ENCODE results near the gene CACNA2D1.

CACNA2D1 gene

DNA sequence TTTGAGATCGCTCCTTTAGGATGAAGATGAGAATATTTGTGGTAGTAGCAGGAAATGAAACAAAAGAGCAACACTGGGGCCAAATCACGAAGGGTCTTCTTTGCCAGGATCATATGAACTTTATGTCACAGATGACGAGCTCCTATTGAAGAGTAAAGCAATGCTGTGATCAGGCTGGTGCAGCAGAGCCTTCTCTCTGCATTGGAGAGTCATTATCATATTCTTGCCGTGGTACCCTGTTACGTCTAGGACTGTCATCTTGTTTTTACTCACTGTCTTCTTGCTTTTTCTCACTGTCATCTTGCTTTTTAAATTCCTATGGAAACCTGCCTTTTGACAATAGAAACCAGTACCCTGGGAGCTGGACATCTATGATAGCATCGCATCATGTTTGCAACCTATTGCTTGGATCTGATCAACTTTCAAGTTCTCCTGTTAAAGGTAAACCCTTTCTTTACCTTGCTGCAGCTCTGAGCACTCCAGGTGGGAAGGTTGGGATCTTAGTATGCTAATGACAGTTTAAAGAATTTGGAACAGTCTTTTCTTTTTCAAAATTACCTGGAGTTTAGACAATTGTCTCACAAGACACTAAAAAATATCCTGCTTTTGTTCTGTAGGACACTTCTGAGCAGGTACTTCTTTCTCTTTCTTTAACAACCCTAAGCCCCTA lies 27.9 kb upstream of the CACNA2D1 start:
- no peak for TF ChIP-seq POLR2AphosphoS5 (IDR thresholded peaks at IDR 0.05; ENCODE audit: low read depth, low read length)
- no peak for TF ChIP-seq FOXP2 (optimal IDR thresholded peaks at IDR 0.05; ENCODE audit: borderline replicate concordance, extremely low read depth, extremely low read length, insufficient read depth)
- no peak for TF ChIP-seq SIN3A (IDR thresholded peaks at IDR 0.05; ENCODE audit: borderline replicate concordance, insufficient read depth, low read length)
- no peak for TF ChIP-seq TAF1 (IDR thresholded peaks at IDR 0.05; ENCODE audit: borderline replicate concordance, insufficient read depth, low read length)
- TF ChIP-seq, protein P1, sequence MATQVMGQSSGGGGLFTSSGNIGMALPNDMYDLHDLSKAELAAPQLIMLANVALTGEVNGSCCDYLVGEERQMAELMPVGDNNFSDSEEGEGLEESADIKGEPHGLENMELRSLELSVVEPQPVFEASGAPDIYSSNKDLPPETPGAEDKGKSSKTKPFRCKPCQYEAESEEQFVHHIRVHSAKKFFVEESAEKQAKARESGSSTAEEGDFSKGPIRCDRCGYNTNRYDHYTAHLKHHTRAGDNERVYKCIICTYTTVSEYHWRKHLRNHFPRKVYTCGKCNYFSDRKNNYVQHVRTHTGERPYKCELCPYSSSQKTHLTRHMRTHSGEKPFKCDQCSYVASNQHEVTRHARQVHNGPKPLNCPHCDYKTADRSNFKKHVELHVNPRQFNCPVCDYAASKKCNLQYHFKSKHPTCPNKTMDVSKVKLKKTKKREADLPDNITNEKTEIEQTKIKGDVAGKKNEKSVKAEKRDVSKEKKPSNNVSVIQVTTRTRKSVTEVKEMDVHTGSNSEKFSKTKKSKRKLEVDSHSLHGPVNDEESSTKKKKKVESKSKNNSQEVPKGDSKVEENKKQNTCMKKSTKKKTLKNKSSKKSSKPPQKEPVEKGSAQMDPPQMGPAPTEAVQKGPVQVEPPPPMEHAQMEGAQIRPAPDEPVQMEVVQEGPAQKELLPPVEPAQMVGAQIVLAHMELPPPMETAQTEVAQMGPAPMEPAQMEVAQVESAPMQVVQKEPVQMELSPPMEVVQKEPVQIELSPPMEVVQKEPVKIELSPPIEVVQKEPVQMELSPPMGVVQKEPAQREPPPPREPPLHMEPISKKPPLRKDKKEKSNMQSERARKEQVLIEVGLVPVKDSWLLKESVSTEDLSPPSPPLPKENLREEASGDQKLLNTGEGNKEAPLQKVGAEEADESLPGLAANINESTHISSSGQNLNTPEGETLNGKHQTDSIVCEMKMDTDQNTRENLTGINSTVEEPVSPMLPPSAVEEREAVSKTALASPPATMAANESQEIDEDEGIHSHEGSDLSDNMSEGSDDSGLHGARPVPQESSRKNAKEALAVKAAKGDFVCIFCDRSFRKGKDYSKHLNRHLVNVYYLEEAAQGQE (IDR thresholded peaks at IDR 0.05; ENCODE audit: insufficient read depth in 1 of 2, low read depth in 2 of 2, low read length in 2 of 2): no peak

DNA sequence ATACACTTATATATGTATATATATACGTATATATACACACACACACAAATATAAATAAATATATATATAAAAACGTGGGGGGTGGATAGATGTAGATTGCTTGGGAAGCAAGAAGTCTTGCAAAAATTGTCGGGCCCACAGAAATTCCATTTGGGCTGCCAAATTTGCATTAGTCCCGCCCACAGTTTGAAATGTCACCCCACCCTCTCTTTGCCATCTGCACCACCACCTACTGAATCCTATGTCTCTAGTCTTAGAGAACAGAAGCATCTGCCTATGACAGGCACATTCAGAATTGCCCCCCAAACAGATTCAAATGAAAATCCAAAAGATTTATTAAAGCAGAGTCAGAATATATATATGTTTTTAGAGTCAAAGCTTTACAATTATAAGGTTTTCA lies 25.6 kb upstream of the CACNA2D1 start:
- TF ChIP-seq SIN3A (IDR thresholded peaks at IDR 0.05; ENCODE audit: borderline replicate concordance, insufficient read depth, low read length) (no peak), FOXP2 (optimal IDR thresholded peaks at IDR 0.05; ENCODE audit: borderline replicate concordance, extremely low read depth, extremely low read length, insufficient read depth) (no peak), TAF1 (IDR thresholded peaks at IDR 0.05; ENCODE audit: borderline replicate concordance, insufficient read depth, low read length) (no peak), POLR2AphosphoS5 (IDR thresholded peaks at IDR 0.05; ENCODE audit: low read depth, low read length) (no peak)
- TF ChIP-seq, protein P1 (IDR thresholded peaks at IDR 0.05; ENCODE audit: insufficient read depth in 1 of 2, low read depth in 2 of 2, low read length in 2 of 2): no peak

DNA sequence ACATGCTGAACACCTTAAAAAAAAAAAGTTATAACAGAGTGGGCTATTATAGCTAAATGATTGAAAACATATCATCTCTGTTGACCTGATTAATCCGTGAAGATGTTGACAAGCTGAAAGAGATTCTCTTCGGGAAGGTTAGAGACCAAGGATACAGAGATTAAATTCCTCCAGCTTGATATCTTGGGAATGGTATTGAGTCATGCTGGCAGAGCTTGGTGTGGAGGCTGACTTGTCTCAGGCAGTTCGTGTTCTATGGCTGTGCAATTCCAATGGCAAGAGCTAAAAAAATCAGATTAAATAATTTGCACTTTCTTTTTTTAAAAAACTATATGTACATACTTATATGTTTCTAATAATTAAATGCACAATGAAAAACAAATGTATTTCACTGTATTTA lies 24.9 kb upstream of the CACNA2D1 start:
- TF ChIP-seq, protein P1 (IDR thresholded peaks at IDR 0.05; ENCODE audit: insufficient read depth in 1 of 2, low read depth in 2 of 2, low read length in 2 of 2): no peak
- TF ChIP-seq SIN3A (IDR thresholded peaks at IDR 0.05; ENCODE audit: borderline replicate concordance, insufficient read depth, low read length) (no peak), POLR2AphosphoS5 (IDR thresholded peaks at IDR 0.05; ENCODE audit: low read depth, low read length) (no peak), TAF1 (IDR thresholded peaks at IDR 0.05; ENCODE audit: borderline replicate concordance, insufficient read depth, low read length) (no peak), FOXP2 (optimal IDR thresholded peaks at IDR 0.05; ENCODE audit: borderline replicate concordance, extremely low read depth, extremely low read length, insufficient read depth) (no peak)

DNA sequence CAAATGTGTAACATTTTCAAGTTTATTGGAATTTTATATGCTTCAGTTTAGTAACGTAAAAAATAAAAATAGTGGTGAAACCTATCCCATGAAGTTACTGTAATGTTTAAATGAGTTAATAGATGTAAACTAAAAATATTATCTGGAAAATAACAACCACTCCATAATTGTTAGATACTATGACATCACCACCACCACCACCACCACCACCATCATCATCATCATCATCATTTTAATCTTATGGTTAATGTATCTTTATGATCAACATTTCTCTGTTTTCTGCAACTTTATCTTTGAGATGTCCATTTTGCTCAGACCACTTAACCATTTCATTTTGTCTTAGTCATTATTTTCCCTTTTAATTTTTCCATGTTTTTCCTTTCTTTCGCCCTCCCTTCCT lies 23.4 kb upstream of the CACNA2D1 start:
- TF ChIP-seq POLR2AphosphoS5 (IDR thresholded peaks at IDR 0.05; ENCODE audit: low read depth, low read length) (no peak), TAF1 (IDR thresholded peaks at IDR 0.05; ENCODE audit: borderline replicate concordance, insufficient read depth, low read length) (no peak), SIN3A (IDR thresholded peaks at IDR 0.05; ENCODE audit: borderline replicate concordance, insufficient read depth, low read length) (no peak), FOXP2 (optimal IDR thresholded peaks at IDR 0.05; ENCODE audit: borderline replicate concordance, extremely low read depth, extremely low read length, insufficient read depth) (no peak)
- TF ChIP-seq, protein P1 (IDR thresholded peaks at IDR 0.05; ENCODE audit: insufficient read depth in 1 of 2, low read depth in 2 of 2, low read length in 2 of 2): no peak
